Coronary artery (tissue), 2 donors: ENCODE data around the gene TMEM167A.

Source experiments
- DNase-seq: peaks from one replicate; pipeline ENCODE4 v3.0.0-alpha.2; 2017; ENCODE audit warnings: low spot score
- H3K27ac ChIP-seq, 2 donors: fragments of 200-600 bp; sonication (generic); one replicate each; pipeline ENCODE4 v1.5.1; 2016 to 2019
- H3K4me3 ChIP-seq: fragments of 200-600 bp; sonication (generic); 2 replicates; pipeline ENCODE4 v1.5.1; 2016; ENCODE audit warnings: mild to moderate bottlenecking, moderate library complexity
- TF ChIP-seq, protein P1 (sequence below): fragments of 200-600 bp; sonication (generic); IDR thresholded peaks from one replicate; pipeline ENCODE4 v1.5.1; 2019; ENCODE audit warnings: antibody characterized with exemption

Gene TMEM167A

DNA sequence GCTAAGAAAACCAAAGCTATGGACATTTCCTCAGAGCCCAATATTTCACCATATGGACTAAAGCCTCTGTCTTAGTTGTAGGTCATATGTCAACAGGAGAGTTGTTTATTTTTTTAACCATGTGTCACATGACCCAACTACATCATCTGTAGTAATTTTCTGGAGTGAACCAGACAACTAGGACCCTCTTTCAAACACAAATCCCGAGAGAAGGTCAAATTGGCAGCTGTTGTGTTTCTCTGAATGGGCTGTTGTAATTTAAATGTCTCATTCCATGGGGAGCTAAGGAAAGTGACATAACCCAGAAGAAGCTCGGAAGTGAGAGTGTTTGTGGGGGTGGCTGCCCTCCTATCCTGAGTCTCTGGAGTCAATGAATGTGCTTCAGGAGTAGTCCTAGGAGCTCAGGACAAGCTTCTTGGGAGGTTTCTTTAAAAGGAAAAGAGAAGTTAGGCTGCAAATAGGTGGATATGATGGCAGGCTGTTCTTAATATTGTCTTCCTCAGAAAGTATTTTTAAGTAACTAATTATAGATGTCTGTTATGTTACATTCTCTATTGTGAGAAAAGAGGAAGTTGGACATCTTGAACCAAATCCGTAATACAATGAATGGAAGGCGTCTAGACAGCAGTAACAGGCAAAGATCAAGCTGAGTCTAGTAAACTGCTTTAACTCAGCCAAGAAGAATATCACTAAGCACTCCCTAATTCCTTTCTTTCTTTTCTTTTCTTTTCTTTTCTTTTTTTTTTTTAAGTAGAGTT, 50.1 kb downstream of the TMEM167A start:
- Histone ChIP-seq H3K4me3 (no peak overlapping the region), H3K27ac (no peak overlapping the region)
- no peak for DNase-seq
- TF ChIP-seq, protein P1, sequence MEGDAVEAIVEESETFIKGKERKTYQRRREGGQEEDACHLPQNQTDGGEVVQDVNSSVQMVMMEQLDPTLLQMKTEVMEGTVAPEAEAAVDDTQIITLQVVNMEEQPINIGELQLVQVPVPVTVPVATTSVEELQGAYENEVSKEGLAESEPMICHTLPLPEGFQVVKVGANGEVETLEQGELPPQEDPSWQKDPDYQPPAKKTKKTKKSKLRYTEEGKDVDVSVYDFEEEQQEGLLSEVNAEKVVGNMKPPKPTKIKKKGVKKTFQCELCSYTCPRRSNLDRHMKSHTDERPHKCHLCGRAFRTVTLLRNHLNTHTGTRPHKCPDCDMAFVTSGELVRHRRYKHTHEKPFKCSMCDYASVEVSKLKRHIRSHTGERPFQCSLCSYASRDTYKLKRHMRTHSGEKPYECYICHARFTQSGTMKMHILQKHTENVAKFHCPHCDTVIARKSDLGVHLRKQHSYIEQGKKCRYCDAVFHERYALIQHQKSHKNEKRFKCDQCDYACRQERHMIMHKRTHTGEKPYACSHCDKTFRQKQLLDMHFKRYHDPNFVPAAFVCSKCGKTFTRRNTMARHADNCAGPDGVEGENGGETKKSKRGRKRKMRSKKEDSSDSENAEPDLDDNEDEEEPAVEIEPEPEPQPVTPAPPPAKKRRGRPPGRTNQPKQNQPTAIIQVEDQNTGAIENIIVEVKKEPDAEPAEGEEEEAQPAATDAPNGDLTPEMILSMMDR = no peak

DNA sequence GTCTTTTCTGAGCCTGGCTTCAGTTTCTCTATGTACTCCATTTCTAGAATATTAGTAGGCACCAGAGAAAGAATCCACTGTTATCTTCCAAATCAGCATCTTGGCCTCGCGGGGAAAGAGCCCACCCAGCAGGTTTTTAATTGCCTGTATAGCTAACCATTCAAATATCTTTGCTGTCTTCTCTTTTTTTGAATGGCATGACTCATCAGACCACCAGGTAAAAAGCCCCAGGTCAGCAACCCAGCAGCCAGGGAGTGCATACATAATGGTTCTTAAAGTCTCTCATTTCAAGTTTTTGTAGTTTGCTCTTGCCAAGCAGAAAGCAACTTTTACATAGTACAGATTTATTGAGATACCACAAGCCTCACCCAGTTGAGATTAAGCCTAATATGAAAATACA, 50.7 kb downstream of the TMEM167A start:
- no peak overlapping the region for H3K27ac ChIP-seq
- no peak overlapping the region for H3K4me3 ChIP-seq
- TF ChIP-seq, protein P1 = no peak
- DNase-seq = no peak

DNA sequence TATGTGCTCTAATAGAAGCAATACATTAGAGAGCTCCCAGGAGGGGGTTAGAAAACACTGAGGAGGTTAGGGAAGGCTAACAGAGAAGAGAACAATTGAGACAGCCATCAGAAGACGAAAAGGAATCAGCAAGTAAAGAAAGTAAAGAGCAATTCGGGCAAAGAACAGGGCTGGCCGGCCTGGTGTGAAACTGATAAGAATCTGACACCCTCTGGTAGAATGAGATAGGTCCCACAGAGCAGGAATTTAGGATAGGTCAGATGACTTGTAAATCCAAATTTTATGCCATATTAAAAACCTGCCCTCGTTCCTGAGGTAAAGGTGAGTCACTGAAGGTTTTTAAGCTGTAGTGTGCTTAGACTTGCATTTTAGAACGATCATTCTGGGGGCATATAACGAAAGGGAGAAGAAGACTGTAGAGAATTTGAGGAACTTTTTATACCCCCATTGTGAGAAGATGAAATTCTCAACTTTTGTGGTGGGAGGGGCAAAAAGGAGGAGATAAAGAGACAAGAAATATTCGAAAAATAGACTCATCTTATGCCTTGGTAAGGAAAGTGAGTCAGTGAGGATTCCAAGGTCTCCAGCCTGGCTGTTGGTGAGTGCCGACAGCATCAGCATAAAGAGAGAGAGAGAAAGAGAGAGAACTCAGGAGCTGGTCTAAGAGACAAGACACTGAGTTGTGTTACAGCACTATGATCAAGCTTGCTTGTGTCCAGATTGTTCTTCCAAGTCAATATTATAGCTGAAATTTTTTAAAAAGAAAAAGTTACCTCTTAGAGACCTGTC, 51.3 kb downstream of the TMEM167A start:
- no peak overlapping the region for H3K27ac ChIP-seq
- TF ChIP-seq, protein P1 = no peak
- H3K4me3 ChIP-seq = no peak overlapping the region
- DNase-seq = no peak

DNA sequence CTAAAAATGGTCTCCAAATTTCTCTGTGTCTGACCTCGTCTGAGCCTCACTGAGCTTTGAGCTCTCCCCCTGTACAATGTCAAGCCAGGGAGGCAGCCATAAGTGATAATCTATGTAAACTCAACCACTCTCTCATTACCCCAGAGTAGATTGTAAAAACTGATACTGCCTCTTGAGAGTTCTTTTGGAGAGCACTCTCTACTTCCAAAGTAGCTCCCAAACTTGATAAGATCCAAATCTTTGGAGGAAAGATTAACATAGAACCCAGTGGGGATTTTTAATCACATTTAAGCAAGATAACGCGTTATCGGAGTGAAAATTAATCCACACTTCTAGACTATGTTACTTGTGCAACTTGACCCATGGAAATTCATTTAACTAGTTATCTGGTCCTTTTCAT, 54.9 kb downstream of the TMEM167A start:
- TF ChIP-seq, protein P1 = no peak
- no peak overlapping the region for H3K27ac ChIP-seq
- no peak for DNase-seq
- H3K4me3 ChIP-seq = no peak overlapping the region

DNA sequence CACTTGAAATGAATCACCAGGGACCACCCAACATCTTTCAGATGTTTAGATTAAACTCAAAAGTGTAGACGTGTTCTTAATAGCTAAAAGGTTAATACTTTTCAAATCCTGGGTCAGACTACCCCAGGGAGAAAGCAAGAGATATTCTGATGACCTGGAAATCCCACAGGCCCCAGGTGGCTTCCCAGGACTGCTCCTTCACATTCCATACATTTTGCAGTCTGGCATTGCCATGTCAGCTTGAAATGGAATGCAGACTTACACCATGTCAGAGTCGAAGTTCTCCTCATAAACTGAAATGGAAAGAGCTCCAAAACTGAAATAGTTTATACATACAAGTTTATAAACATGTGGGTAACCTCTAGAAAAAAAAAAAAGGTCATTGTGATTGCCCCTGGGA, 61.5 kb downstream of the TMEM167A start:
- no peak for DNase-seq
- Histone ChIP-seq H3K27ac (no peak overlapping the region), H3K4me3 (no peak overlapping the region)
- TF ChIP-seq, protein P1 = no peak

DNA sequence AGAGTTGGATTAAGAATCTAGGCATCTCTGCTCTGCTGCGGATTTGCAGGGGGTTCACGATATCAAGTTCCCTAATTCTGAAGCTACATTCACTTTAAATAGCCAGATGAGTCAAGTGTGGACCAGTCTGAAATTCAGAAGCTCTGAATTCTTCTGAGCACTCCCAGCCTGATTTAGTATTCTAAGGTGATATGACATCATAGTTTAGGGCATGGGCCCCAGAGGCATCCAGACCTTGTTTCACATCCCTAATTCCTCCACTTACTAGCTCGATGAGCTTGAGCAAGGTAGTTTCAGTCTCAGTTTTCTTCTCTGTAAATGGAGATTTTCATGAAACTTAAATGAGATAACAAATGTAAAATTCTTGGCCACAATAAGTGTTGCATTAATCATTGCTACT, 65.2 kb downstream of the TMEM167A start:
- no peak overlapping the region for H3K27ac ChIP-seq
- TF ChIP-seq, protein P1 = no peak

More for the DNA sequence above, 65.2 kb downstream of the TMEM167A start:
- H3K4me3 ChIP-seq = no peak overlapping the region
- DNase-seq = no peak
